HG02571 (cell line): ENCODE data around the gene ZKSCAN1.
"Not testable (repeated sequence)": the region's sequence is repeated elsewhere in the genome, so short reads cannot be mapped to it uniquely, and the experiment has no call there.

Source experiments
- ATAC-seq: cut with Tn5 transposase; IDR thresholded peaks from one replicate; pipeline ENCODE4 v1.9.1; 2021; ENCODE audit warnings: mild to moderate bottlenecking, moderate library complexity; ENCODE audit not compliant: unreplicated experiment

The ZKSCAN1 gene

DNA sequence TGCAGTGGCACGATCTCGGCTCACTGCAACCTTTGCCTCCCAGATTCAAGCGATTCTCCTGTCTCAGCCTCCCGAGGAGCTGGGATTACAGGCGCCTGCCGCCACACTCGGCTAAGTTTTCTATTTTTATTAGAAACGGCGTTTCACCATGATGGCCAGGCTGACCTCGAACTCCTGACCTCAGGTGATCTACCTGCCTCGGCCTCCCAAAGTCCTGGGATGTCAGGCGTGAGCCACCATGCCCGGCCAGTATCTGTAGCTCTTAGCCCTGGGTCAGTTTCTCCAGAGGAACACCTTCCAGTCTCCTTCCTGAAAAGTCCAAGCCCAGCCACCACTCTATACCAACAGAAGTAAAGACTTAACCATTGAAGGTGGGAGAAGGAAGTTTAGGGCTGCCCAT, 15.2 kb upstream of the ZKSCAN1 start:
- no peak for ATAC-seq

DNA sequence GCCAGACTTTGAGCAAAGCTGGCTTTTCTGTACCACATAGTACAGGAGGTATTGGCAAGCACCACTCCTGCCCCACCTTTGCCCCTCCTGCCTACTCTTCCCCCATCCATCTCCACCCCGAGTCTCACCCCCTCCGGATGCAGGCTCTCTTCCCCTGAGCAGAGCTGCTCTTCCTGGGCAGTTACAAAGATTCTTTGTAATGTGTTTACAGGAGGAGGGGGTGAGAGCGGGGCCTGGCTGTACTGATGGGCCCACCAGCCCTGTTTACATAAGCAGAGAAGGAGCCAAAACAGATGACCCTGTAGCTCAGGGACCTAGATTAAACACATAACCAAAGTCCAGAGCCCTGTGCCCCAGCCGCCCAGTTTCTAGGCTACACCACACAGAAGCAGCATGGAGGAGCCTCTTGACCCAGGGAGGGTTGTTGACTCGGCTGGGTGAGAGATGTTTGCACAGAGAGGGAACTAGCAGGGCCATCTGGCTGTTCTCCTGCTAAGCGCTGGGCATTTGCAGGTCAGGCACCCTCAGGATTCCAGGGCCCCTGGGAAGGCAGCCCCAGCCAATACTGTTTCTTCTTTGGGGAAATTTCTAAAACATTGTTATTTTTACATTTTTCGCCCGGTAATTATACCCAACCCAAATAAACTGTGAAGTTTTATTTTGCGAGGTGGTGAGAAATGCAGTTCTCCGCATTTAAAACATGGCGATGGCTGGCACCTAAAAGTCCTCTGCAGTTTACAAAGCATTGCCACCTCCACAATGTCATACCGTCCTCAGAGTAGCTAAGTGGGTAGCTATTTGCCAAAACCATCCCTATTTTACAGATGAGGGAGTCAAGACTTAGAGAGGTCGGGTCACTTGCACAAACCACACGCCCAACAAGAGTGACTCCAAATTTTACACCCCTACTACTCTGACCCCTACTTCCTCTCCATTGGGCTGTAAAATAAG, 11.4 kb upstream of the ZKSCAN1 start:
- ATAC-seq: no peak

DNA sequence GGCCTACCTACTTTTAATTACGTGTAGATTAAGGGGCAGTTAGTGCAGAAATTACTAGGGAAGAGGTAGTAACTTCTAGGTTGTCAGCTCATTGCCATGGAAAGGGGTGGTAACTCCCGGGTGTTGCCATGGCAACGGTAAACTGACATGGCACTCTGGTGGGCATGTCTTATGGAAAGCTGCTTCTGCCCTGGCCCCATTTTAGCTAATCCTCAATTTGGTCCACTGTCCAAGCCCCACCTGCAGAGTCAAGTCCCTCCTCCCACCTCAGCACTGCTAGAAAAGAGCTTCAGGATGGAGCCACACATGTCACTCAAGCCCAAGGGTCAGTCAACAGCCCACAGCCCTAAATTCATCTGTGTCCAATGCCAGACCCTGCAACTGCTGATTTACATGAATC, 7.5 kb upstream of the ZKSCAN1 start:
- no peak for ATAC-seq

DNA sequence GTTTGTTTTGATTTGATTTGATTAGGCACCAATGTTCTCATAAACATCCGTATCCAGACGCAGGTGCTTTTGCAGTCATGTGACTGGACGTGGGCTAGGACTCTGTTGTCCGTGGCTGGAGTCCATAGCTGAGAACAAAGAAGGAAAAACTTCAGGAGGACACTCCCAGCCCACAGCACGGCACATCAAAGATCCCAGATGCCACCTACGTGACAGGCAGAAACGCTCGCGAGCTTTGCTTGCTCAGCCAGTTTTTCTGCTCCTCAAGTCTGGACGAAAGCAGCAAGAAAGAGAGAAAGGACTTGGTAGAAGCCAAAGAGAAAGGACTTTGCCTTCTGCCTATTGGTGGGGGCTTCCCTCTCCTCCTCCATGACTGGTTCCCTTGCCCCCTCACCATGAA, 6.9 kb upstream of the ZKSCAN1 start:
- ATAC-seq: no peak

DNA sequence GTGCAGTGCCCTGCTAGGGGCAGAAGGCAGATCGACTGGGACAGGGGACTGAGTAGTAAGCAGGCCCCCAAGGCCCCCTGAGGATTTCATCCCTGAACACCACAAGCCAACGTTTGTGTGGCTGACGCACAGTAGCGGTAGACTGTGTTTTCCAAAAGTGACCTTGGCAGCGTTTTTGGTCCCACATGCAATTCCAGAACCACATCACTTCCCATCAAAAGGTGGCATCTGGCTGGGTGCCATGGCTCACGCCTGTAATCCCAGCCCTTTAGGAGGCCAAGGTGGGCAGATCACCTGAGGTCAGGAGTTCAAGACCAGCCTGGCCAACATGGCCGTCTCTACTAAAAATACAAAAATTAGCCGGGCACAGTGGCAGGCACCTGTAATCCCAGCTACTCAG, 5.4 kb upstream of the ZKSCAN1 start:
- not testable (repeated sequence) for ATAC-seq

DNA sequence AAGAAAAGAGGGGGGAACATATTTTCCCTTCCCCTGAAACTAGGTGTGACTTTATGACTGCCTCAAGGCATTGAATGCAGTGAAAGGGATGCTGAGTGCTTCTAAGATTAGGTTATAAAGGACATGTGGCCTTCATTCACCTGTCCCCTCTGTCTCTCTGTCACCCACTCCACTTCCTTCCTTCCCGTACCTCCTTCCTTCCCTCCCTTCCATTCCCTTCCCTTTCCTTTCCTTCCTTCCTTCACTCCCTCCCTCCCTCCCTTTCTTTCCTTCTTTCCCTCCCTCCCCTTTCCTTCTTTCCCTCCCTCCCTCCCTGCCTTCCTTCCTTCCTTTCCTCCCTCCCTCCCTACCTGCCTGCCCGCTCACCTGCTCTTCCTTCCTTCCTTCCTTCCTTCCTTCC, 4.5 kb upstream of the ZKSCAN1 start:
- no peak for ATAC-seq

DNA sequence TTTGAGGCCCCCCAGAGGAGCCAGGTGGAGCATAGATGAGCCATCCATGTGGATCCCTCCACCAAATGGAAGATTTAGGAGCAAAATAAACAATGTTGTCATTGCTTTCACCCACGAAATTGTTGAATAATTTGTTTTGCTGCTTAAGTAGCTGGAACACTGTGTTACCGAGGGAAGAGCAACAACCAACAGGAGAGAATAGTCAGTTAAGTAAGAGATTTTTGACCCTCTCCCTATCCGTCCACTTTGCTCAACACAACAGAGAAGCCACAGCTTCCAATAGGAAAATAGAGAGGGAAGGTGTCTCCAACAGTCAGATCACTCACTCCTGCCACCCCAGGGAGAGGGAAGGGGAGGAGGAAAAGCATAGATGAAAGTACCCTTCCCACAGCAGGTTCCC, 3.9 kb upstream of the ZKSCAN1 start:
- no peak for ATAC-seq

DNA sequence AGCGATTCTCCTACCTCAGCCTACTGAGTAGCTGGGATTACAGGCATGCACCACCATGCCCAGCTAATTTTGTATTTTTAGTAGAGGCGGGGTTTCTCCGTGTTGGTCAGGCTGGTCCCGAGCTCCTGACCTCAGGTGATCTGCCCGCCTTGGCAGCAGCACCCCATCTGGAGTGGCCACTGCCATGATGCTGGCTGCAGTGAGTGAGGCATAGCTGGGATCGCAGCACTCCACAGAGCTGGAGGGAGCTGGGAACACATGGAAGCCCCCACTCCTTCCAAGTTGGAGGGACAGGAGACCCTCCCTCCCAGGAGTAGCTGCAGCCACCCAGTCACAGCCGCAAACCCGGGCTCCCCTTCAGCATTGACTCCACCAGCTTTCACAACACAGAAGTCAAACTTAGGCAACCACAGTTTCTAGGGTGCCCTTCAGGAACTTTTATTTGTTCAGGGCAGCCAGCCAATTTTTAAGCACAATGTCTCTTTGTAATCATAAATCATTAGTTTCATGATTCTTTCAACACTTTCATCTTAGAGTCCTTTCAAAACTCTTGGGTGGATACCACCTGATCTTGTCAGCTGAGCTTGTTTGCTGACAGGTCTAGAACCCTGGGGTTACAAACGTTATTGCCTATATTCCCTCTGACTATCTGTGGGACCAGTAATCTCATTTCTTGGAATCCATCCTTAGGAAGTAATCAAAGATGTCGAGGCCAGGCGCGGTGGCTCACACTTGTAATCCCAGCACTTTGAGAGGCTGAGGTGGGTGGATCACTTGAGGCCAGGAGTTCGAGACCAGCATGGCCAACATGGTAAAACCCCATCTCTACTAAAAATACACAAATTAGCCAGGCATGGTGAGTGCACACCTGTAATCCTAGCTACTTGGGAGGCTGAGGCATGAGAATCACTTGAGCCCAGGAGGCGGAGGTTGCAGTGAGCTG, 2.7 kb upstream of the ZKSCAN1 start:
- not testable (repeated sequence) for ATAC-seq

DNA sequence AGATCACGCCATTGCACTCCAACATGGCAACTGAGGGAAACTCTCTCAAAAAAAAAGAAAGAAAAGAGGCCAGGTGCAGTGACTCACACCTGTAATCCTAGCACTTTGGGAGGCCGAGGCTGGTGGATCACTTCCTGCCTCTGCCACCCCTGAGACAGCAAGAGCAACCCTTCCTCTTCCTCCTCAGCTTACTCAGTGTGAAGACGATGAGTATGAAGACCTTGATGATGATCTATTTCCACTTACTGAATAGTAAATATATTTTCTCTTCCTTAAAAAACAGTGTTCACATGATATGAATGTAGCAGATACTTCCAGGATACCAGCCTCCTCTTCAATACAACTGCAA, 2.1 kb upstream of the ZKSCAN1 start:
- no peak for ATAC-seq

DNA sequence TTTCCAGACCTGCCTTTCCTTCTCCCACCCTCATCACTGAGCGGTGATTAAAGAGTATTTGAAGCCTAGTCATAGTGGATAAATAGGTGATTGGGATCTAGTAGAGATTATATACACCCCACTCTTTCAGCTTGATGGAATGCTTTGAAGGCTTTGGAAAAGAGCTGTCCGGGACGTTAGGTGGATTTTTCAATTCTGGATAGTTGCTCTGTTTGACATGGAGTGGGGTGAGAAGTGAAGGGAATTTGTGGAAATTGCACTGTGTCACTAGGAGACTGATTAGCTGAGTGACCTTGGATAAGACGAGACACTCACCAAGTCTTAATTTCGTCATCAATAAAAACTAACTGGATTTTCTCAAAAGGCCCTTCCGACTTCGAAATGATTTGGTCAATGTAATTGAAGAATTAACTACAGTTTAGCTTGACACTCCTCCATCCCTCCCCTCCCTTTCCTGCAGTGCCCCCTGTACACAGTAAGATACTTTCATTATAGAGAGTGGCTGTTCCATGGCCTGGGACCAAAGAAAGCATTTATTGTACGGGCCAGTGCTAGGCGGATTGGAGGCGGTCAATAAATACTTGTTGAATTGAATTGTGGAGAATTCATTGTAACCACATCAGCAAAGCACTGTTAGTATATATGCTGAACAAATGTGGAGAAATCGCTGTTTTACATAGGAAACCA, 962 bp downstream of the ZKSCAN1 start:
- ATAC-seq: no peak

DNA sequence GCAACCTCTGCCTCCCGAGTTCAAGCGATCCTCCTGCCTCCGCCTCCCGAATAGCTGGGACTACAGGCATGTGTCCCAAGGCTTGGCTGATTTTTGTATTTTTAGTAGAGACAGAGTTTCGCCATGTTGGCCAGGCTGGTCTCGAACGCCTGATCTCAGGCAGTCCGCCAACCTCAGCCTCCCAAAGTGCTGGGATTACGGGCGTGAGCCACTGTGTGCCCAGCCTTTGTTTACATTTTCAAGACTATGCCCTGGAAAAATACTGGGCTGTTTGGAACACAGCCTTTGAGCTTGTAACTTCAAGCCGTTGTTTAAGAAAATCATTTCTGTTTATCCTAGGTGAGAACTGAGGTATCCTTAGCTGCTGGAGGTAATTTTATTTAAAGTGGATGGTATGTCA, 1.9 kb downstream of the ZKSCAN1 start:
- ATAC-seq: no peak

DNA sequence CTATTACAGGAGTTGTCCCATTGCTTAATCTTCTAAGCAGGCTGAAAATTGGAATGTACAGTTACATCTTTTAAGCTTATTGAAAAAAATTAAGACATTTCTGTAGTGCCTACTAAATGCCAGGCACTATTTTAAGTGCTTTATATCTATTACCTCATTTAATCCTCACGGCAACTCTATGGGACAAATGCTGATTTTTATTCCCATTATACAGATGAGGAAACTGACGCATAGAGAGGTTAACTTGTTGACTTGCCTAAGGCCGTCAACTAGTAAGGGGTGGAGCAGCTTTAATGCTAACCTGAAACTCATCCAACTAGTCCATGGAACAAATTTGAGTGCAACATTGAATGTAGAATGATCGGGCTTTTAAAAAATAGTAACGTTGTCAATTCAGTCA, 2.5 kb downstream of the ZKSCAN1 start:
- no peak for ATAC-seq

DNA sequence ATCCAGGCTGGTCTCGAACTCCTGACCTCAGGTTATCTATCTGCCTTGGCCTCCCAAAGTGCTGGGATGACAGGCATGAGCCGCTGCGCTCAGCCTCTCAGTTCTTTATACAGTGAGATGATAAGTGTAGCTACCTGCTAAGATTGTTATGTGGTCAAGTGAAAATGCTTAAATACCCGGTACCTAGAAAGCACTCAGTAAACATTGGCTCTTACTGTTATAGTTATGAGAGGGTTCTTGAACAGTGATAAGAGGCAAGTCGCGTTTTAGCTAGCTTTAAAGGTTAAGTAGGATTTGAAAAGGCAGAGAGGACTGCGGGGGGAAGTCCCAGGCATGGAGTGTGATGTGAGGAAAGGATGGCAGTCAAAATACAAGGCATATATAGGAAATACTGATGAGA, 4.5 kb downstream of the ZKSCAN1 start:
- no peak for ATAC-seq

DNA sequence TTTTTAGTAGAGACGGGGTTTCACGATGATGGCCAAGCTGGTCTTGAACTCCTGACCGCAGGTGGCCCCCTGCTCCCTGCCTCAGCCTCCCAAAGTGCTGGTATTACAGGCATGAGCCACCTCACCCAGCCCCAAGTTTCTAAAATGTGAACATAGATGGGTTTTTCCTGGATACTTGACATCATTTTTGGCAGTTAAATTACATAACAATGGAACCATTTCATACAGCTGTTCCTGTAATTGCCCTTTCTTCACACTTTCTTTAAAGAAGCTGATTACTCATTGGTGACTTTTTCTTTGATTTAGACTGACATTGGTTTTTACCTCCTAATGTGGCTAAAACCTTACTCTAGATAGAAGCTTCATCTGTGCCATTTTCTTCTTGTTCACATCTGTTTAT, 5.9 kb downstream of the ZKSCAN1 start:
- ATAC-seq: no peak

DNA sequence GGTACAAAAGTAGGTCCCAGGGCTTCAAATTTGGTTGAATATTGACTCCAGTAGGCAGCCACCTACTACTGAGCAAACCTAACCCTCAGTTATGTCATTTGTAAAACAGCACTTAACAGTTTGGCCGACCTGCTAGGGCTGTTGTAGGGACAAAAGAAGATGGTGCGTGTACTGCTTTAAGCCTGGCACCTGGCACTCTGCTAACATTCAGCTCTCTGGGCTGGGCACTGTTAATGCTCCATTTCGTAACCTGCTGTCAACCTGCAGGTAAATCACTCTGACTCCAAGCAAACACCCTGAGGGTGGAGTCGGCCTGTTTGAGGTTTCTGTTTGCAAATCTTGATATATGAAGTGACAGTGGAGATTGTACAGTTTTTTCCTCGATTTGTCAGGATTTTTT, 7.2 kb downstream of the ZKSCAN1 start:
- no peak for ATAC-seq

DNA sequence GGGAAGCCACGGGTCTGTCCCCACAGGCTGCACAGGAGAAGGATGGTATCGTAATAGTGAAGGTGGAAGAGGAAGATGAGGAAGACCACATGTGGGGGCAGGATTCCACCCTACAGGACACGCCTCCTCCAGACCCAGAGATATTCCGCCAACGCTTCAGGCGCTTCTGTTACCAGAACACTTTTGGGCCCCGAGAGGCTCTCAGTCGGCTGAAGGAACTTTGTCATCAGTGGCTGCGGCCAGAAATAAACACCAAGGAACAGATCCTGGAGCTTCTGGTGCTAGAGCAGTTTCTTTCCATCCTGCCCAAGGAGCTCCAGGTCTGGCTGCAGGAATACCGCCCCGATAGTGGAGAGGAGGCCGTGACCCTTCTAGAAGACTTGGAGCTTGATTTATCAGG, 8.1 kb downstream of the ZKSCAN1 start:
- ATAC-seq: no peak

DNA sequence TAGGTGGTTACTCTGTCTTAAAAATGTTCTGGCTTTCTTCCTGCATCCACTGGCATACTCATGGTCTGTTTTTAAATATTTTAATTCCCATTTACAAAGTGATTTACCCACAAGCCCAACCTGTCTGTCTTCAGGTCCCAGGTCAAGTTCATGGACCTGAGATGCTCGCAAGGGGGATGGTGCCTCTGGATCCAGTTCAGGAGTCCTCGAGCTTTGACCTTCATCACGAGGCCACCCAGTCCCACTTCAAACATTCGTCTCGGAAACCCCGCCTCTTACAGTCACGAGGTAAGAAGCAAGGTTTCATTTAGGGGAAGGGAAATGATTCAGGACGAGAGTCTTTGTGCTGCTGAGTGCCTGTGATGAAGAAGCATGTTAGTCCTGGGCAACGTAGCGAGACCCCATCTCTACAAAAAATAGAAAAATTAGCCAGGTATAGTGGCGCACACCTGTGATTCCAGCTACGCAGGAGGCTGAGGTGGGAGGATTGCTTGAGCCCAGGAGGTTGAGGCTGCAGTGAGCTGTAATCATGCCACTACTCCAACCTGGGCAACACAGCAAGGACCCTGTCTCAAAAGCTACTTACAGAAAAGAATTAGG, 8.7 kb downstream of the ZKSCAN1 start:
- no peak for ATAC-seq

DNA sequence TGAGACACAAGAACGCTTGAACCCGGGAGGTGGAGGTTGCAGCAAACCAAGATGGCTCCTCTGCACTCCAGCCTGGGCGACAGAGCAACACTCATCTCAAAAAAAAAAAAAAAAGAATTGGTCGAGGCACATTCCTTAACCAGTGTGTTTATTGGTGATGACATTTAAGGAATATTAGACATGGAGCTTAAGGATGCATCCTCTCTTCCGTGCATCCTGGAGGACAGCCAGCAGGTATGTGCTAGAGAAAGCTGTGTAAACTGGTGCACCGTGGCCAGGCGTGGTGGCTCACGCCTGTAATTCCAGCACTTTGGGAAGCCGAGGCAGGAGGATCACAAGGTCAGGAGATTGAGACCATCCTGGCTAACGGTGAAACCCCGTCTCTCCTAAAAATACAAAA, 11.8 kb downstream of the ZKSCAN1 start:
- no peak for ATAC-seq

DNA sequence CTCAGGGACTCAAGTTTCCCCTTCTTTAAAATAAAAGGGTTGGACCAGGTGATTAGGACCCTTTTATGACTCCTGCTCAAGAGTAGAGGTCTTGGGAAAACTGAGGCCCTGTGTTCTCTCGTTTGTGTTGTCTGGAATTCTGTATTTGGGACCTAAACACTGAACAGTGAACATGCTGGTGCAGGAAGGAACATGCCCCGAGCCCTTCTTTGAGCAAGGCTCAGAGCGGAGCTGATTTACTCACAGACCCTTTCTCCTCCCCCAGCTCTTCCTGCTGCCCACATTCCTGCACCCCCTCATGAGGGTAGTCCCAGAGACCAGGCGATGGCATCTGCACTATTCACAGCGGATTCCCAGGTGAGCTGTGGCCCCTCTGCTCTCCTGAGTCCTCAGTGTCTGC, 14.2 kb downstream of the ZKSCAN1 start:
- ATAC-seq: no peak

DNA sequence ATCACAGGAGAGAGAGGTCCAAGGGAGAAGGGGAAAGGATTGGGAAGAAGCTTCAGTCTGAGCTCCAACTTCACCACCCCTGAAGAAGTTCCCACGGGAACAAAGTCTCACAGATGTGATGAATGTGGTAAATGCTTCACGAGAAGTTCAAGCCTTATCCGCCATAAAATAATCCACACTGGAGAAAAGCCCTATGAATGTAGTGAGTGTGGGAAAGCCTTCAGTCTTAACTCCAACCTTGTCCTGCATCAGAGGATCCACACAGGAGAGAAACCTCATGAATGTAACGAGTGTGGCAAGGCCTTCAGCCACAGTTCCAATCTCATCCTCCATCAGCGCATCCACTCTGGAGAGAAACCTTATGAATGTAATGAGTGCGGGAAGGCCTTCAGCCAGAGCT, 18.1 kb downstream of the ZKSCAN1 start:
- ATAC-seq: no peak
